Hepatocyte (in vitro differentiated cells): Measurements from ENCODE around the gene MAD1L1.

Experiments used
- CTCF ChIP-seq: fragments of 200-600 bp; sonication (generic); IDR thresholded peaks from 2 replicates; pipeline ENCODE4 v1.5.1; 2016; ENCODE audit warnings: antibody characterized with exemption, mild to moderate bottlenecking; ENCODE audit not compliant: poor library complexity
- EZH2phosphoT487 ChIP-seq: fragments of 200-600 bp; sonication (generic); IDR thresholded peaks from one replicate; pipeline ENCODE4 v1.6.1; 2018; ENCODE audit warnings: antibody characterized with exemption, mild to moderate bottlenecking, low read depth, moderate library complexity; ENCODE audit not compliant: unreplicated experiment, severe bottlenecking

- no peak for TF ChIP-seq CTCF
- TF ChIP-seq EZH2phosphoT487 = no peak
Measured at GRCh38 chr7:1913466-1914282, 319.1 kb downstream of the MAD1L1 start.
